ENCODE measurements around the gene LCE5A.

- TF ChIP-seq CTCF (conservative IDR thresholded peaks at IDR 0.05; ENCODE audit: low read depth, low read length): no peak
- no peak for TF ChIP-seq EZH2phosphoT487 (IDR thresholded peaks at IDR 0.05; ENCODE audit: borderline replicate concordance, low read length)
- TF ChIP-seq EZH2 (IDR thresholded peaks at IDR 0.05; ENCODE audit: low read length, unreplicated experiment): no peak
Measured at GRCh38 chr1:152520561-152521090, 10.0 kb downstream of the LCE5A start.

All from PC-3 (cell line).